CD4-positive, alpha-beta T cell treated with Interleukin-15 for 4 hours (primary cell): ENCODE measurements around the gene PLK1.
A peak's percentile ranks its signal among the peaks of the same experiment; 100 is the strongest.

Source experiments
- DNase-seq: peaks from one replicate; pipeline ENCODE4 v3.0.0-alpha.2; 2020; ENCODE audit warnings: low spot score

Gene PLK1

GRCh38 chr16:23679986-23680336 is 1.3 kb downstream of the PLK1 start:
- no peak for DNase-seq

GRCh38 chr16:23682181-23682580 is 3.5 kb downstream of the PLK1 start:
- no peak for DNase-seq

- no peak for DNase-seq
Measured at GRCh38 chr16:23683487-23683886, 4.8 kb downstream of the PLK1 start.

GRCh38 chr16:23687034-23687808 is 8.5 kb downstream of the PLK1 start:
- DNase-seq: no peak

GRCh38 chr16:23689442-23690187 is 10.9 kb downstream of the PLK1 start:
- DNase-seq: no peak

DNA sequence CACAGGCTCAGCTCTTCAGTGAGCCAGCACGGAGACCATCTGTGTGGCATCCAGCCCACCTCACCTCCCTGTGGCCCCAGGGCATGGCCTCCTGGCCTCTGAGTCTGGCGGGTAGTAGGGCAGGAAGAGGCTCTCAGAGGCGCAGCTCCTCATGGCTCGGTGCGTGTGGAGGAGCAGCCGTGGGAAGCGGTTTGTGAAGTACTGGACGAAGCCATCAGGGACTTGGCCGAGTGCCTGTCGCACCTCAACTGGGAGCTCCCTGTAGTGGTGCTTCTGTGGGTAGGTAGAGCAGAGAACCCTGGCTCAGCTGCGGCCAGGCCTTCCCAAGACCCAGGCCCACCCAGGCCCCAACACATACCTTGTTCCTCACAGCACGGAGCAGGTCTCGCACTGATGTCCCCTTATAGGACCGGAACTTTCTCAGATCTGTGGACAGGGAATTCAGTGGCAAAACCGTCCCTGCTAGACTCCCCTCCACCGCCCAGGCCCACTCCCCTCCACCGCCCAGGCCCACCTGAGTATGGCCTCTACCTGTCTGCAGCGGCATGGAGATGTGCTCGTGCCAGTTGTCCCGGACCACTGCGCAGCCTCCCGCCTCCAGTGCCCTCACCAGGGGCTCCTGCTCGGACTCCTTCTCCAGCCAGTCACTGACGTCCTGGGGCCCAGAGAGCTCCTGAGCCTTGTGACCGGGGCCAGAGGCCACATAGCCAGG is 12.2 kb downstream of the PLK1 start:
- DNase-seq: no peak

DNA sequence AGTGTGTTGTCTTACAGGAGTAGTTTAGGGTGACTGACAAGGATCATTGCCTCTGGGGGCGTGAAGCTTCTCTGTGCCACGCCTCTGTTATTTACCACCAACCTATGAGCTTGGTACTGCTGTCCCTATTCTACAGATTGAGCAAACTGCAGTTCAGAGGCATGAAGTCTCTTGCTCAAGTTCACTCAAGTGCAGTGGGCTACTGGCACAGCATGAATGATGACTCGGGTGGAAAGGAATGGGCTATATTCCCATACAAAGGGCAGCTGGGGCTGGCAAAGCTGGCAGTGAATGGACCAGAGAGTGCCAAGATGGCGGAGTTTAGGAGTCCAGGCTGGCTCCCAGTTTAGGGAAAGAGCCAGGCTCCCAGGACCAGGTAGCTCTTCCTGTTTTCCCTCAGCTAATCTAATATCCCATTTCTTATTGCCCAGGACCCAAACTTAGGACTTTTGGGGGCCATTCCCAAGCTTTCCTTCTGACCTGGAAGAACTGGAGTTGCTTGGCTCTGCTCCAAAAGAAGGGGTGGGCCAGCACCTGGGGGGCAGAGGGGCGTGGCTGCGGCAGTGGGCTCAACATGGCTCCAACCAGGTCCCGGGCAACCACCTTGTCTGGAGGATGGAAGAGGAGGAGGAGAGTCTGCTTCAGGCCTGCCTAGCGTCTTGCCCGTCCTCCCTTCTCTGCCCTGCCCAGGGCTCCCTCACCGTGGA is 12.9 kb downstream of the PLK1 start:
- no peak for DNase-seq

- DNase-seq: no peak
Measured at GRCh38 chr16:23692190-23692837, 13.6 kb downstream of the PLK1 start.

DNA sequence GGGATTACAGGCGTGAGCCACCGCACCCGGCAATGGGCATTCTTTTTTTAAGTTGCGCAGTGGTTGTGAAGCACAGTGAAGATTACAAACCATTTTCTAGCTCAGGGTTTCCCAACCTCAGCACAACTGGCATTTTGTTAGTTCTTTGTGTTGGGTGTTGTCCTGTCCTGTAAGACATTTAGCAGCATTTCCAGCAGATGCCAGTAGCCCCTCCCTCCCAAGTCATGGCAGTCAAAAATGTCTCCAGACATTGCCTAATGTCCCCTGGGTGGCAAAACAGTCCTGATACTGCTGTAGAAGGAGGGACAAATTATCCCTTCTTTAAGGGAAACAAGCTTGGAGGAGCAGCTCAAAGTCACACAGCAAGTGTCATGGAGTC is 15.6 kb downstream of the PLK1 start:
- no peak for DNase-seq

GRCh38 chr16:23694644-23695373 is 16.1 kb downstream of the PLK1 start:
- DNase-seq: no peak

GRCh38 chr16:23695756-23696155 is 17.1 kb downstream of the PLK1 start:
- DNase-seq: no peak

DNA sequence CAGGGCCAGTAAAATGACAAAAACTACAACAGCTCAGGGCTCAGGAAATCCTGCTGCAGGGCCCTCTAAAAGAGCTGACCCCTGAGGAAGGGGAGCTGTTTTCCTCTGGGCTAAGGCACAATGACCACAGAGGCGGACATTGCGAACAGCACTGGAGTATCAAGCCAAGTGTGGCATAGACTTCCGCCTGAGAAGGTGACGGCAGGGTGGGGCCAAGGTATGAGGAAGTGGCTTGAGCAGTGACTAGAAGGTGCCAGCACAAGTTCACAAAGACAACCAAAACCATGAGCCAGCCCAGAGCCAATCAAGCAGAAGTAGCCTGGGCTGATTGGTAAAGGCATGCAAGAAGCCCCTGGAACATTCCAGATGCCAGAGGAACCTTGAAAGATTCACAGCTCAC is 20.4 kb downstream of the PLK1 start:
- DNase-seq: peak; percentile 18

GRCh38 chr16:23700093-23700492 is 21.4 kb downstream of the PLK1 start:
- no peak for DNase-seq

- no peak for DNase-seq
Measured at GRCh38 chr16:23700509-23700908, 21.8 kb downstream of the PLK1 start.

DNA sequence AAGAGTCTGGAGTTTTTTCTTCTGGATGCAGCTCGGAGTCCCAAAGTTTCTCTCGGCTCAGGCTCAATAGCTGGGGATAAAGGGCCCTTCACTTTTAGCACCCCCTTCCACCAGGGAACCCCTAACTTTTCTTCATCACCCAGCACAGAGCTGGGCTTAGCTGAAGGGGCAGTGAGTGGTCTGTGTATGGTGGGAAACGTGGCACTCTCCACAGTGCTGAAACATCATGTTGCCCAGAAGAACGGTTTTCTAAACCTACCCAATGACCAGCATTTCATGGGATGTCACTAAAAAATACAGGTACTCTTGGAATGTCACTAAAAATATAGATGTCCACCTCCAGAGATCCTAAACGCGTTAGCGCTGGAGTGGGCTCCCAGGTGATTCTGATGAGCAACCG is 22.4 kb downstream of the PLK1 start:
- no peak for DNase-seq

DNA sequence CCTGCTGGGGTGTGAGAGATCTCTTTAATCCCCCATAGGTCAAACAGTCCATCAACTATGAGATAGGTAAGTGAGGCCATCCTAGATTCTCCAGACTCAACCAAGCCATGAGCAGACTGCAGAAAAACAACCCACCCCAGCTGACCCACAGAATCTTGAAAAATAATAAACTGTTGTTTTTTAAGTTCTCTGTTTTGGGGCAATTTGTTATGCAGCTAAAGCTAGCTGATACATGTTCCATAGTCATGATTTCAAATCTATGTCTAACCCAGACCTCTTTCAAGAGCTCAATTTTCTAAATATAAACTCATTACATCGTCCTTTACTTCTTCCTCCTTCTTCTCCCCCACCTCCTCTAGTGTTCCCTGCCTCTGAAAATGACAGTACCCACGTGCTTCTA is 24.3 kb downstream of the PLK1 start:
- DNase-seq: no peak

- no peak for DNase-seq
Measured at GRCh38 chr16:23704772-23705516, 26.3 kb downstream of the PLK1 start.

GRCh38 chr16:23705517-23705902 is 26.8 kb downstream of the PLK1 start:
- no peak for DNase-seq

- DNase-seq: no peak
Measured at GRCh38 chr16:23706439-23706838, 27.8 kb downstream of the PLK1 start.

DNA sequence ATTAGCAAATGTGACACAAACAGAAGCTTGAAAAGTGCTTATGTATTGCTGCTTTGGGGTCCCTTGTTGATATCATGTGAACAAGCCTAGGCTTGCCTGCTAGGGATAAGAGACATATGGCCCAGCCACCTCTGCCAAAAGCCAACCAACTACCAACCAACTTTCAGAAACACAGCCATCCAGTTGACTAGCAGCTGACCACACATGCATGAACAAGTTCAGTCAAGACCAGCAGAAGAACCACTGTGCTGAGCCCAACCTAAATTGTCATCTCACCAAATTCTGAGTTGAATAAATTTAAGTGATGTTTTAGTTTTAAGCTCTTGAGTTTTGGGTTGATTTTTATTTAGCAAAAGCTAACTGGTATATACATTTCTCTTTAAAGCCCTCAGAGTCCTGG is 30.8 kb downstream of the PLK1 start:
- no peak for DNase-seq

- no peak for DNase-seq
Measured at GRCh38 chr16:23710008-23710407, 31.3 kb downstream of the PLK1 start.
